ENCODE results near the gene TBATA. TPM values are rescaled to one million over a fixed set of nuclear protein-coding genes. Genes with fewer than 3 reads are reported as not detected.

Gene TBATA
- total RNA-seq, 1 donor from 2014 or later = not detected

GRCh38 chr10:70786799-70787415 lies 1.7 kb upstream of the TBATA start:
- no peak overlapping the region for H3K27ac ChIP-seq
- H3K9me3 ChIP-seq = no peaks in the 10 kb centered on the region
- H3K36me3 ChIP-seq = no peaks in the 10 kb centered on the region
- TF ChIP-seq POLR2AphosphoS5 (IDR thresholded peaks at IDR 0.05; ENCODE audit: insufficient read depth in 1 of 2, low read depth in 1 of 2) (no peak), CTCF (IDR thresholded peaks at IDR 0.05) (no peak), POLR2A (IDR thresholded peaks at IDR 0.05) (no peak)
- intact Hi-C loops (cut with DNase I) = no loop called here
- DNase-seq (ENCODE audit: extremely low spot score in 2 of 2) = peak; percentile 27 to 84
- H3K4me3 ChIP-seq = no peak overlapping the region
- H3K4me1 ChIP-seq = no peaks in the 10 kb centered on the region
- H3K27me3 ChIP-seq = no peaks in the 10 kb centered on the region

GRCh38 chr10:70784471-70784870 lies 706 bp downstream of the TBATA start:
- H3K27me3 ChIP-seq = no peaks in the 10 kb centered on the region
- intact Hi-C loops (cut with DNase I) = no loop called here

GRCh38 chr10:70784016-70784415 lies 1.2 kb downstream of the TBATA start:
- DNase-seq (ENCODE audit: extremely low spot score in 2 of 2) = peak in 1 of 2 donors; percentile 16

More at GRCh38 chr10:70784471-70784870, 706 bp downstream of the TBATA start:
- Histone ChIP-seq H3K9me3 (no peaks in the 10 kb centered on the region), H3K4me3 (no peak overlapping the region), H3K36me3 (no peaks in the 10 kb centered on the region), H3K27ac (no peak overlapping the region), H3K4me1 (no peaks in the 10 kb centered on the region)
- TF ChIP-seq POLR2AphosphoS5 (IDR thresholded peaks at IDR 0.05; ENCODE audit: insufficient read depth in 1 of 2, low read depth in 1 of 2) = no peak
- peak; percentile 11 to 37 for DNase-seq (ENCODE audit: extremely low spot score in 2 of 2)

GRCh38 chr10:70782746-70783680 lies 2.2 kb downstream of the TBATA start:
- TF ChIP-seq POLR2A (IDR thresholded peaks at IDR 0.05) (no peak), POLR2AphosphoS5 (IDR thresholded peaks at IDR 0.05; ENCODE audit: insufficient read depth in 1 of 2, low read depth in 1 of 2) (no peak), CTCF (IDR thresholded peaks at IDR 0.05) (no peak)
- intact Hi-C loops (cut with DNase I) = no loop called here
- no peak overlapping the region for H3K27ac ChIP-seq
- no peaks in the 10 kb centered on the region for H3K4me1 ChIP-seq
- no peaks in the 10 kb centered on the region for H3K27me3 ChIP-seq
- H3K9me3 ChIP-seq = no peaks in the 10 kb centered on the region
- no peak overlapping the region for H3K4me3 ChIP-seq
- peak; percentile 76 to 84 for DNase-seq (ENCODE audit: extremely low spot score in 2 of 2)
- no peaks in the 10 kb centered on the region for H3K36me3 ChIP-seq

More at GRCh38 chr10:70784016-70784415, 1.2 kb downstream of the TBATA start:
- intact Hi-C loops (cut with DNase I) = no loop called here
- Histone ChIP-seq H3K27me3 (no peaks in the 10 kb centered on the region), H3K4me3 (no peak overlapping the region), H3K27ac (no peak overlapping the region), H3K36me3 (no peaks in the 10 kb centered on the region), H3K4me1 (no peaks in the 10 kb centered on the region), H3K9me3 (no peaks in the 10 kb centered on the region)
- TF ChIP-seq CTCF (IDR thresholded peaks at IDR 0.05) = no peak
- no peak for TF ChIP-seq POLR2AphosphoS5 (IDR thresholded peaks at IDR 0.05; ENCODE audit: insufficient read depth in 1 of 2, low read depth in 1 of 2)
- TF ChIP-seq POLR2A (IDR thresholded peaks at IDR 0.05) = no peak

- Histone ChIP-seq H3K4me1 (no peaks in the 10 kb centered on the region), H3K27ac (no peak overlapping the region), H3K36me3 (no peaks in the 10 kb centered on the region), H3K9me3 (no peaks in the 10 kb centered on the region), H3K27me3 (no peaks in the 10 kb centered on the region), H3K4me3 (no peak overlapping the region)
- TF ChIP-seq CTCF (IDR thresholded peaks at IDR 0.05) (no peak), POLR2AphosphoS5 (IDR thresholded peaks at IDR 0.05; ENCODE audit: insufficient read depth in 1 of 2, low read depth in 1 of 2) (no peak), POLR2A (IDR thresholded peaks at IDR 0.05) (no peak)
- intact Hi-C loops (cut with DNase I) = no loop called here
- DNase-seq (ENCODE audit: extremely low spot score in 2 of 2) = peak; percentile 27 to 72
Measured at GRCh38 chr10:70782086-70782745, 3.0 kb downstream of the TBATA start.
